HFFc6 (cell line): ENCODE results near the gene THAP7. TPM values are rescaled to one million over a fixed set of nuclear protein-coding genes. Genes with fewer than 3 reads are reported as not detected.

Source experiments
- DNase-seq: peaks from one replicate; pipeline ENCODE4 v3.0.0-alpha.2; 2018
- H3K27ac Mint-ChIP-seq: 2 replicates; pipeline ENCODE4 v1.8.0; 2020; ENCODE audit warnings: mild to moderate bottlenecking, mixed read lengths
- H3K27me3 Mint-ChIP-seq: 2 replicates; pipeline ENCODE4 v1.8.0; 2021; ENCODE audit warnings: mild to moderate bottlenecking, moderate library complexity, mixed read lengths; ENCODE audit not compliant: insufficient read depth
- H3K36me3 Mint-ChIP-seq: 2 replicates; pipeline ENCODE4 v1.8.0; 2021; ENCODE audit warnings: low read depth, mixed read lengths
- H3K4me1 Mint-ChIP-seq: 2 replicates; pipeline ENCODE4 v1.8.0; 2020; ENCODE audit warnings: low read depth, mixed read lengths
- H3K4me3 Mint-ChIP-seq: 2 replicates; pipeline ENCODE4 v1.8.0; 2020; ENCODE audit warnings: mild to moderate bottlenecking, moderate library complexity, mixed read lengths
- H3K9me3 Mint-ChIP-seq: 2 replicates; pipeline ENCODE4 v1.8.0; 2020; ENCODE audit warnings: mild to moderate bottlenecking, mixed read lengths
- total RNA-seq, 6 experiments: library from RNA; stranded (reverse); fragmentation: NEBNext Ultra II Directional; extraction: Animal tissue kit (Norgen Biotek cat#: 25700); gene quantifications; 2 replicates in 1 of 6; 3 replicates in 5 of 6; pipeline ENCODE4 v1.2.3, GENCODE V29; 2021
- TF ChIP-seq, protein P1 (sequence below): fragments of 200-600 bp; sonication (generic); IDR thresholded peaks from 2 replicates; pipeline ENCODE4 v1.5.0; 2021; ENCODE audit warnings: antibody characterized with exemption, mild to moderate bottlenecking

The THAP7 gene
- total RNA-seq, 6 experiments from 2014 or later: 17.8 to 23.1 (median 21.1) TPM

DNA sequence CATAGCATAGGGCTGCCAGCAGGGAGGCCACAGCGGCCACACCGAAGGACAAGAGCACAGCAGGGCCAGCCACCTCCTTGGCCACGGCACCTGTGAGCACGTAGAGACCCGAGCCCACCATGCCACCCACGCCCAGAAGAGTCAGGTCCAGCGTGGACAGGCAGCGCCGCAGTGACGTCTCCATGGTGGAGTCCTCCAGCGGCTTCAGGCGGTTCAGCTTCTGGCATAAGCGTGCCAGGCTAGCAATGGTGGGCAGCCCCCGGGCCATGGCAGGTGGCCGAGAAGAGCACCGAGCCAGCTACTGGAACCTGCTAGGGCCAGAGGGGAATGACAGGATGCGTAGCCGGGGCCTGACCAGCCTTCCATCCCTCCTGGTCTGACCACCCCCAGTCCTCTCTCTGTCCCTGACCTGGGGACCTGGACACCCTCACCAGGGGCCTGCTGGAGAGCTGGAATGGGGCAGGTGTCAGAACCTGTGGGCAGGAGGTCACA, 29.7 kb upstream of the THAP7 start:
- no peak for DNase-seq
- H3K4me3 Mint-ChIP-seq: no peak overlapping the region
- H3K27ac Mint-ChIP-seq: no peak overlapping the region
- no peaks in the 10 kb centered on the region for H3K9me3 Mint-ChIP-seq
- H3K27me3 Mint-ChIP-seq: peaks cover 11% of the 10 kb centered on the region
- peaks cover 12% of the 10 kb centered on the region for H3K4me1 Mint-ChIP-seq
- TF ChIP-seq, protein P1, sequence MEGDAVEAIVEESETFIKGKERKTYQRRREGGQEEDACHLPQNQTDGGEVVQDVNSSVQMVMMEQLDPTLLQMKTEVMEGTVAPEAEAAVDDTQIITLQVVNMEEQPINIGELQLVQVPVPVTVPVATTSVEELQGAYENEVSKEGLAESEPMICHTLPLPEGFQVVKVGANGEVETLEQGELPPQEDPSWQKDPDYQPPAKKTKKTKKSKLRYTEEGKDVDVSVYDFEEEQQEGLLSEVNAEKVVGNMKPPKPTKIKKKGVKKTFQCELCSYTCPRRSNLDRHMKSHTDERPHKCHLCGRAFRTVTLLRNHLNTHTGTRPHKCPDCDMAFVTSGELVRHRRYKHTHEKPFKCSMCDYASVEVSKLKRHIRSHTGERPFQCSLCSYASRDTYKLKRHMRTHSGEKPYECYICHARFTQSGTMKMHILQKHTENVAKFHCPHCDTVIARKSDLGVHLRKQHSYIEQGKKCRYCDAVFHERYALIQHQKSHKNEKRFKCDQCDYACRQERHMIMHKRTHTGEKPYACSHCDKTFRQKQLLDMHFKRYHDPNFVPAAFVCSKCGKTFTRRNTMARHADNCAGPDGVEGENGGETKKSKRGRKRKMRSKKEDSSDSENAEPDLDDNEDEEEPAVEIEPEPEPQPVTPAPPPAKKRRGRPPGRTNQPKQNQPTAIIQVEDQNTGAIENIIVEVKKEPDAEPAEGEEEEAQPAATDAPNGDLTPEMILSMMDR: no peak
- H3K36me3 Mint-ChIP-seq: no peaks in the 10 kb centered on the region

- DNase-seq: no peak
- Mint-ChIP-seq H3K4me3 (no peak overlapping the region), H3K9me3 (no peaks in the 10 kb centered on the region), H3K36me3 (no peaks in the 10 kb centered on the region), H3K4me1 (peaks cover 12% of the 10 kb centered on the region), H3K27ac (no peak overlapping the region), H3K27me3 (peaks cover 11% of the 10 kb centered on the region)
- TF ChIP-seq, protein P1: no peak
Measured at GRCh38 chr22:21030621-21031544, 29.0 kb upstream of the THAP7 start.

- no peak overlapping the region for H3K4me3 Mint-ChIP-seq
- TF ChIP-seq, protein P1: no peak
- H3K4me1 Mint-ChIP-seq: peaks cover 12% of the 10 kb centered on the region
- no peaks in the 10 kb centered on the region for H3K9me3 Mint-ChIP-seq
- H3K27me3 Mint-ChIP-seq: peaks cover 11% of the 10 kb centered on the region
- DNase-seq: no peak
- no peaks in the 10 kb centered on the region for H3K36me3 Mint-ChIP-seq
- H3K27ac Mint-ChIP-seq: no peak overlapping the region
Measured at GRCh38 chr22:21030032-21030431, 28.1 kb upstream of the THAP7 start.

DNA sequence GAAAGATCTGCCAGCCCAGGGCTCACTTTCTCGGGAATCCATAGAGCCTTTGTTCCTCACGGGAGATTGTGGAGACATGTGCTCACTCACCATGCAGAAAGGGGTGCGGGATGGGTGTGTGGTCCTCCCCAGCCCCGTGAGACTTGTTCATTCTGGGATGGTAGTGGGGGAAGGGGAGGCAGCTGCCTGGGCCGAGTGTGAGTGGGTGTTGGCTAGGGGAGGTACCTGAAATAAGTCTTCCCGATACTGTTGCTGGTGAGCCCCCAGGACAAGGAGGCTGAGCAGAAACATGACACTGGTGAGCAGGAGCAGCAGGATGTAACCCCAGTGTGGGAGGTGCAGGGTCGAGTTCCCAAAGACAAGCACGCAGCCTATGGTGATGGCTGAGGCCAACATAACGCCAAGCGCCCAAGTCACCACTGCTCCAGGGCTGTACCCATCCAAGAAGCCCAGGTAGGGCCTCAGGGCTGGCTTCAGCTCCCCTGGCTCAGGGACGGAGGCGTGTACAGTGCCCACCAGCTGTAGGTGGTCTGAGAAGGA, 27.6 kb upstream of the THAP7 start:
- Mint-ChIP-seq H3K36me3 (no peaks in the 10 kb centered on the region), H3K4me3 (no peak overlapping the region), H3K9me3 (no peaks in the 10 kb centered on the region), H3K27ac (no peak overlapping the region), H3K4me1 (peaks cover 12% of the 10 kb centered on the region), H3K27me3 (peaks cover 10% of the 10 kb centered on the region)
- DNase-seq: no peak
- TF ChIP-seq, protein P1: no peak

DNA sequence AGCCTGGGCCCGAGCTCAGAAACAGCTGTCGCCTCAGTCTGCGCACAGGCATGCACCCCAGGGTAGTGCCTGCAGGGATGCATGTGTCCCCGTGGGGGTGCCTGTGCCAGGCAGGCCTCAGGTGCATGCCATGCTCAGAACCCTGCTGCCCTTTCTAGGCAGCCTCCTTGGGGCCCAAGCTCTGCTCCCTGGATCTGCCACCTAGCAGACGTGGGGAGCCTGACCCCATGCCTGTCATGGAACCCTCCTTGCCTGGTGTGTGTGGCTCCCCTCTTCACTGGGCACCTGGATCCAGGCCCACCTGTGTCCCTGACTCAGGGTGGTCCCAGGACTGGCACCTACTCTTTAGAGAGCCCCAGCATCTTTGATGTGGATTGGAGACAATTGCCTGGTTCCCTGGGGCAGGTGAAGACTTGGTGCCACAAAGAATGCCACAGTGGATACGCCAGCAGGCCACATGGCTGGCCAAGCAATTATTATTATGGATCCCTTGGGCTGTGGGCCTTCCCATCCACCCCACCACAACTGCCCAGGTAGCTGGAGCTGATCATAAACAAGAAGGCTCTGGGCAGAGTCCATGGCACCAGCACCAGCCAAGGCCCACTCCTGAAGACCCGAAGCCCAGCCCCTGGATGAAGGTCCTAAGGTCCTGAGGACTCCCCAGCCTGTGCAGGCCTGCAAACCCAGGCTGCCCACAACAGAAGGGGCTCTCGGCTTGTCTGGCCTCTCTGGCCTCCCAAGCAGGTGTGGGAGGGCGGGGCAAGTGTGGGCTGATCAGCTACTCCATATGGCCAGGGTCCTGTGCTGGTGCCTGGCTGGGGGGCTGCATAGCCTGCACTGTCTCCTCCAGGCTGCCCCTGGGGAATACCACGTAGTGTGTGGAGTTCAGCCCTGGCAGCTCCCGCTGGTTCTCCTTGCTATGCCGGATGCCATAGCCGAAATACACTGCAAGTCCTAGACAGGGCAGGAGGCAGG, 26.6 kb upstream of the THAP7 start:
- Mint-ChIP-seq H3K27me3 (peaks cover 10% of the 10 kb centered on the region), H3K4me3 (no peak overlapping the region), H3K9me3 (no peaks in the 10 kb centered on the region), H3K36me3 (no peaks in the 10 kb centered on the region), H3K27ac (no peak overlapping the region), H3K4me1 (peaks cover 12% of the 10 kb centered on the region)
- DNase-seq: no peak
- TF ChIP-seq, protein P1: no peak
